Metanephros (tissue), 1 donor: ENCODE measurements around the gene CCDC7. TPM values are rescaled to one million over a fixed set of nuclear protein-coding genes. Genes with fewer than 3 reads are reported as not detected.

Experiments
- total RNA-seq: library from RNA; depleted of rRNA; stranded (reverse); fragments of >200 nt; gene quantifications from one replicate; pipeline ENCODE4 v1.2.3, GENCODE V29; 2014

CCDC7 gene
- 20.4 TPM for total RNA-seq

GRCh38 chr10:32445740-32446535 lies at the start of gene CCDC7:
TSS of gene CCDC7 (plus strand) at chr10:32446140. CDS start at chr10:32451643, 5,503 bp downstream.

Other genes starting within 250 kb of the CCDC7 start
- gene EPC1, start 99.0 kb upstream of the CCDC7 start, total RNA-seq, result 80.9 TPM